Regular cardiac myocyte (primary cell): ENCODE measurements around the gene NBEAL2. TPM values are rescaled to one million over a fixed set of nuclear protein-coding genes. Genes with fewer than 3 reads are reported as not detected.

Experiments used
- total RNA-seq: library from RNA; depleted of rRNA; stranded (reverse); fragments of >200 nt; gene quantifications from 2 replicates; pipeline ENCODE4 v1.2.3, GENCODE V29; 2014

The NBEAL2 gene, protein sequence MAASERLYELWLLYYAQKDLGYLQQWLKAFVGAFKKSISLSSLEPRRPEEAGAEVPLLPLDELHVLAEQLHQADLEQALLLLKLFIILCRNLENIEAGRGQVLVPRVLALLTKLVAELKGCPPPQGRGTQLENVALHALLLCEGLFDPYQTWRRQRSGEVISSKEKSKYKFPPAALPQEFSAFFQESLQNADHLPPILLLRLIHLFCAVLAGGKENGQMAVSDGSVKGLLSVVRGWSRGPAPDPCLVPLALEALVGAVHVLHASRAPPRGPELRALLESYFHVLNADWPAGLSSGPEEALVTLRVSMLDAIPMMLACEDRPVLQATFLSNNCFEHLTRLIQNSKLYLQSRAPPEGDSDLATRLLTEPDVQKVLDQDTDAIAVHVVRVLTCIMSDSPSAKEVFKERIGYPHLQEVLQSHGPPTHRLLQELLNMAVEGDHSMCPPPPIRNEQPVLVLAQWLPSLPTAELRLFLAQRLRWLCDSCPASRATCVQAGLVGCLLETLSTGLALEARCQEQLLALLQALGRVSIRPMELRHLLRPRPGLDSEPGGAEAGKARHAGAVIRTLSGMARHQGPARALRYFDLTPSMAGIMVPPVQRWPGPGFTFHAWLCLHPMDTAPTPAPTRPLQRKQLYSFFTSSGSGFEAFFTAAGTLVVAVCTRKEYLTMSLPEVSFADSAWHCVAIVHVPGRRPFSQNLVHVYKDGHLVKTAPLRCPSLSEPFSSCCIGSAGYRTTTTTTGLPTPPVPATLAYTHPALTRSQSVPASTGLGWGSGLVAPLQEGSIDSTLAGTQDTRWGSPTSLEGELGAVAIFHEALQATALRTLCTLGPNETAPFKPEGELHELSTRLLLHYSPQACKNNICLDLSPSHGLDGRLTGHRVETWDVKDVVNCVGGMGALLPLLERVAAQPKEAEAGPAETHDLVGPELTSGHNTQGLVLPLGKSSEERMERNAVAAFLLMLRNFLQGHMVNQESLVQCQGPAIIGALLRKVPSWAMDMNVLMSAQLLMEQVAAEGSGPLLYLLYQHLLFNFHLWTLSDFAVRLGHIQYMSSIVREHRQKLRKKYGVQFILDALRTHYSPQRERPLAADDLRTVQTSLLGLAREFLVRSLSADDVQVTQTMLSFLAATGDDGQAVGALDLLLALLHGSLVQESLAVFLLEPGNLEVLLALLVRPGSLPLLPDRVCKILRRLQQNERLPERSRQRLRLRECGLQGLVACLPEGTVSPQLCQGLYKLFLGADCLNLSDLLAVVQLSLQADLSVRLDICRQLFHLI (N-terminal part only)
- 2.7 and 3.4 TPM in 2 replicates for total RNA-seq

DNA sequence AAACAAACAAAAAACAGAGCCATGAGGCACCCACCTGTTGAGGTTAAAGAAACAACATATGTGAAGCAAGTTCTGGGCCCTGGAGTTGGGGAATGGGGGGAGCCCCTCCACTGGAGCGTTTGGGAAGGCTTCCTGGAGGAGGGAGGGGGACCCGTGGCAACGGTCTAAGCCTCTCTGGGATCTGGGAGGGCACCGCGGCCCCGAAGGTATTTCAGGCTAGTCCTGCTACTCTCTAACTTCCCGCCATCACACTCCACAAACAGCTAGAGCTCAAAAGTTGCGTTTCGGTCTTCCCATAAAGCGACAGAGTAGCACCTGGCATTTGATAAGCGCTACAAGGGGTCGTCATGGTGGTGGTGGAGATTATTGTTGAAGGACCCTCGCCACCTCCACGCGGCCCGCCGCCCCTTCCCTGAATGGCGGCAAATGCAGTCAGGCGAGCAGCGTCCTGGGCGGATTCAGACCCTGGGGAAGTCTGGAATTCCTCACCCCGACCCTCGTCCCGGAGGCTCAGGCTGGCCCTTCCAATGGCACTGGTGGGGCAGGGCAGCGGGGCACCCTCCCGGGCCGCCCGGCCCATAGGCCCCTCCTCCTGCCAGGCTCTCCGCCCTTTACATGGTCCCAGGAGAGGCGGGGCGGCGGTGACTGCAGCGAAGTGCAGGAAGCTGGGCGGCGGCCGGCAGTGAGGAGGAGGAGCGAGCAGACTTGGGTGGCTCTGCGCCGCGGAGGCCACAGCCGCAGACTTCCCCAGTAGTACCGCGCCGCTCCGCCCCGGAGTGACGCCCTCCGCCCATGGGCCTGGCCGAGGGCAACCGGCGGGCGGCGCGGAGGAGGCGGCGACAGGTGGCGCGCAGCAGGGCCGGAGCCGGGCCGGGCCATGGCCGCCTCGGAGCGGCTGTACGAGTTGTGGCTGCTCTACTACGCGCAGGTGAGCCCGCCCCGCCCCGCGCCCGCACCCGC lies at the start of gene NBEAL2:
NBEAL2 (plus strand) TSS at position 682 of the 960 bp plus-strand sequence; CDS start at position 878, 196 bp downstream.

DNA sequence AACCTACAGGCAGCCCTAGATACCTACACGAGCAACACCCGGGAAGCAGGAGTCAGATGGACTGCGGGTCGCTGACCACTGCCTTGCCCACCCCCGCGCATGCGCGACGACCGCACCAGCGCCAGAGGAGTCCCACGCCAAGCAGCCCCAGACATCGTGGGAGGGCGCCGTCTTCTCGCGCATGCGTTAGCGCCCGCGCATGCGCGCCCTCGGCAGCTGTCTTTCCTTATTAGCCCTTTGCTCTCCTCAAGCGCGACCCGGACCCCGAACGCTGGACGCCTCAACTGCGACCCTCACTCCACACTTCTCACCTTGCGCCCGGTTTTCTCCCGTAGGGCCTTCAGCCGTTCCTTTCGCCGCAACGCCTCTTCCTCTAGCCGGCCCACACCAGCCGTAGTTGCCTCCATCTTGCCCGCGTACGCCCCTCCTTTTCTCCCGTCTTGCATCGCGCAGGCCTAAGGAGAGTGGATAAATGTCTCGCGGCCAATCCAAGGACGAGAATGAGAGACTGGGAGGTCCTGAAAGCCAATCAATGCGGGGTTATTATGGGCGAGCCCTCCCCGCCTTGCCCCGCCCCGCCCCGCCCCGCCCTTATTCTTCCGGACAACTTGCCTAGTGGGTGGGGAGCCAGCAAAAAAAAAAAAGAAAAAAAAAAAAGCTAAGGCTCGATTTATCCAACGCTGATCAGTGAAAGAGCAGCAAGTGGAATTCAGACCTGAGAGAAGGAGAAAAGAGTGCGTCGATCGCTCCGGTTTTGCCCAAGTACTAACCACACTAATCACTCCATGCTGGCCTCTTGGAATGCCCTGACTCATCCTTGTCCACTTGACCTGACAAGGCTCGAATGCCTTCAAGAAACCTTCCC lies 2.9 kb upstream of the NBEAL2 start, which contains the start of gene CCDC12:
CCDC12 (minus strand) TSS at position 420 of the 865 bp plus-strand sequence; CDS start at position 407, 13 bp downstream.

Other genes starting within 250 kb of the NBEAL2 start
- not detected in 2 replicates for gene MYL3, start 116.2 kb upstream of the NBEAL2 start, total RNA-seq
- 0.38 and 0.85 TPM in 2 replicates for gene PTH1R, start 101.9 kb upstream of the NBEAL2 start, total RNA-seq
- 17.2 and 35.3 TPM in 2 replicates for gene CCDC12, start 2.9 kb upstream of the NBEAL2 start, total RNA-seq
- 20.5 and 28.2 TPM in 2 replicates for gene SETD2, start 184.4 kb downstream of the NBEAL2 start, total RNA-seq